Naive thymus-derived CD4-positive, alpha-beta T cell (primary cell): ENCODE measurements around the gene SLC25A20. TPM values are rescaled to one million over a fixed set of nuclear protein-coding genes. Genes with fewer than 3 reads are reported as not detected.
A peak's percentile ranks its signal among the peaks of the same experiment; 100 is the strongest.

Source experiments
- ATAC-seq: fragments of 150-1000 bp; cut with Tn5 transposase; 2 replicates; pipeline ENCODE4 v1.10.0; 2021; ENCODE audit warnings: mild to moderate bottlenecking, moderate library complexity
- CTCF ChIA-PET: fragments of 350-600 bp; sonication (Branson Sonifier 250); formaldehyde crosslinking; loops from one replicate; lab custom pipeline; 2021; ENCODE audit warnings: antibody characterized with exemption; lab: Charles Lee
- POLR2A ChIA-PET: fragments of 350-600 bp; sonication (Branson Sonifier 250); formaldehyde crosslinking; loops from one replicate; lab custom pipeline; 2021; ENCODE audit warnings: antibody characterized with exemption, inconsistent platforms; lab: Charles Lee
- DNase-seq, 9 donors: peaks; one replicate each; pipeline versions ENCODE4 v3.0.0 to v3.0.0-alpha.2; 2020 to 2022; ENCODE audit warnings: mixed read lengths in 1 of 9
- H3K27ac ChIP-seq: one replicate; pipeline ENCODE4 v1.7.0; 2013; ENCODE audit warnings: mild to moderate bottlenecking, low read depth, low read length, moderate library complexity
- H3K27me3 ChIP-seq, 2 donors: one replicate each; pipeline ENCODE4 v1.7.0; 2013; ENCODE audit warnings: low read length in 2 of 2, mild to moderate bottlenecking in 2 of 2, moderate library complexity in 2 of 2; ENCODE audit not compliant: control insufficient read depth in 2 of 2, insufficient read depth in 2 of 2
- H3K36me3 ChIP-seq, 3 experiments: 1 replicate in 2 of 3; 2 replicates in 1 of 3; pipeline ENCODE4 v1.7.0; 2013; ENCODE audit warnings: low read length in 3 of 3, mild to moderate bottlenecking in 3 of 3, moderate library complexity in 1 of 3; ENCODE audit not compliant: insufficient read depth in 3 of 3, control insufficient read depth in 2 of 3
- H3K4me1 ChIP-seq, 2 donors: one replicate each; pipeline ENCODE4 v1.7.0; 2013; ENCODE audit warnings: low read length in 2 of 2, mild to moderate bottlenecking in 2 of 2, moderate library complexity in 1 of 2; ENCODE audit not compliant: control insufficient read depth in 2 of 2, insufficient read depth in 2 of 2
- H3K4me3 ChIP-seq: 2 replicates; pipeline ENCODE4 v1.7.0; 2013; ENCODE audit warnings: mild to moderate bottlenecking, low read length
- H3K9me3 ChIP-seq, 3 experiments: 1 replicate in 2 of 3; 2 replicates in 1 of 3; pipeline ENCODE4 v1.7.0; 2013; ENCODE audit warnings: low read length in 3 of 3; ENCODE audit not compliant: control insufficient read depth in 2 of 3
- H3K27ac Mint-ChIP-seq, 9 donors: one replicate each; pipeline ENCODE4 v1.8.0; 2020 to 2022; ENCODE audit warnings: mixed read lengths in 9 of 9, mild to moderate bottlenecking in 8 of 9, moderate library complexity in 5 of 9, inconsistent platforms in 2 of 9
- H3K27me3 Mint-ChIP-seq, 5 donors: one replicate each; pipeline ENCODE4 v1.8.0; 2021 to 2022; ENCODE audit warnings: mixed read lengths in 5 of 5, mild to moderate bottlenecking in 1 of 5
- H3K36me3 Mint-ChIP-seq, 5 donors: one replicate each; pipeline ENCODE4 v1.8.0; 2020 to 2022; ENCODE audit warnings: mixed read lengths in 5 of 5, mild to moderate bottlenecking in 3 of 5, inconsistent platforms in 1 of 5
- H3K4me1 Mint-ChIP-seq, 7 donors: one replicate each; pipeline ENCODE4 v1.8.0; 2020 to 2022; ENCODE audit warnings: mixed read lengths in 7 of 7, mild to moderate bottlenecking in 3 of 7, inconsistent platforms in 1 of 7
- H3K4me3 Mint-ChIP-seq, 10 donors: one replicate each; pipeline ENCODE4 v1.8.0; 2020 to 2022; ENCODE audit warnings: mild to moderate bottlenecking in 10 of 10, mixed read lengths in 10 of 10, moderate library complexity in 6 of 10, inconsistent platforms in 2 of 10
- H3K9me3 Mint-ChIP-seq, 11 donors: one replicate each; pipeline ENCODE4 v1.8.0; 2020 to 2022; ENCODE audit warnings: mixed read lengths in 11 of 11, mild to moderate bottlenecking in 4 of 11, inconsistent platforms in 1 of 11, moderate library complexity in 1 of 11
- intact Hi-C, 2 donors: fragments of 100-400 bp; cut with micrococcal nuclease; formaldehyde crosslinking; loops; one replicate each; pipeline ENCODE4 v1.15.1; 2023
- polyA plus RNA-seq, 2 donors: library from polyadenylated mRNA; unstranded; fragments of 300-500 nt; fragmentation: Illumina TruSeq; gene quantifications; one replicate each; pipeline ENCODE4 v1.2.3, GENCODE V29; 2021
- total RNA-seq, 6 experiments: library from RNA in 5 of 6; stranded (reverse) in 5 of 6; gene quantifications; 1 replicate in 5 of 6; 2 replicates in 1 of 6; pipeline ENCODE4 v1.2.3 and lab custom pipeline; 2021 to 2026

The SLC25A20 gene
- total and polyA plus RNA-seq, 7 experiments from 2014 or later, result 6.6 to 27.3 (median 15.7) TPM

DNA sequence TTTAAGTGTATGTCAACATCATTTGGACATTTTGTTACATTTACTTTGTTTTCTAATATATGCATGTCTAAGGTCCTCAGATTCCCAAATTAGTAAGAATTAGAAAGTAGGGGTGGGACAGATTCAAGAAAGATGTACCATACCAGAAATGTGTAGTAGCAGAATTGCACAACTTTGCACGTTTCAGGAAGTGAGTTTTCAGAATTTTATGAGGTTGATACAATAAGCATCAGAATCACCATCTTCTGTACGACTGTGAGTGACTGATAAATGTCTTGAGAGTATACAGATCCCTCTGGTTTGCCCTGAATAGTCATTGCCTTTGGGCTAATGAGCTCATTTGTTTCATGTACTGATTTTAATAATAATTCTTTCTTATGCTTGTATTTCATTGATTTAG is 29.2 kb upstream of the SLC25A20 start:
- no peaks in the 10 kb centered on the region for H3K9me3 ChIP-seq
- no peak overlapping the region for H3K27ac ChIP-seq
- no peaks in the 10 kb centered on the region for H3K27me3 ChIP-seq
- Mint-ChIP-seq H3K27me3 (no peaks in the 10 kb centered on the region), H3K4me1 (peaks cover 54 to 74% (median 68%) of the 10 kb centered on the region in 7 donors), H3K4me3 (peak overlapping the region in 8 of 10 donors; percentile 17 to 73 (median 48)), H3K27ac (peak overlapping the region in 2 of 9 donors; percentile 20 to 53), H3K36me3 (peaks cover 13 to 57% (median 37%) of the 10 kb centered on the region in 5 donors), H3K9me3 (peaks cover 0 to 2% (median 0%) of the 10 kb centered on the region in 11 donors)
- DNase-seq, result no peak
- peak; percentile 46 for ATAC-seq
- peaks cover 28 to 33% of the 10 kb centered on the region in 2 donors for H3K4me1 ChIP-seq
- POLR2A ChIA-PET, result no interaction called here
- no peak overlapping the region for H3K4me3 ChIP-seq
- intact Hi-C loops, result no loop called here
- CTCF ChIA-PET, result interaction anchor here (0.7 to 1.2 kb wide), 2 partner anchors 9 to 29 kb away, joined by 3 read pairs; partner anchors contain the start of gene SLC25A20
- peaks cover 0 to 61% (median 9%) of the 10 kb centered on the region in 3 experiments for H3K36me3 ChIP-seq

DNA sequence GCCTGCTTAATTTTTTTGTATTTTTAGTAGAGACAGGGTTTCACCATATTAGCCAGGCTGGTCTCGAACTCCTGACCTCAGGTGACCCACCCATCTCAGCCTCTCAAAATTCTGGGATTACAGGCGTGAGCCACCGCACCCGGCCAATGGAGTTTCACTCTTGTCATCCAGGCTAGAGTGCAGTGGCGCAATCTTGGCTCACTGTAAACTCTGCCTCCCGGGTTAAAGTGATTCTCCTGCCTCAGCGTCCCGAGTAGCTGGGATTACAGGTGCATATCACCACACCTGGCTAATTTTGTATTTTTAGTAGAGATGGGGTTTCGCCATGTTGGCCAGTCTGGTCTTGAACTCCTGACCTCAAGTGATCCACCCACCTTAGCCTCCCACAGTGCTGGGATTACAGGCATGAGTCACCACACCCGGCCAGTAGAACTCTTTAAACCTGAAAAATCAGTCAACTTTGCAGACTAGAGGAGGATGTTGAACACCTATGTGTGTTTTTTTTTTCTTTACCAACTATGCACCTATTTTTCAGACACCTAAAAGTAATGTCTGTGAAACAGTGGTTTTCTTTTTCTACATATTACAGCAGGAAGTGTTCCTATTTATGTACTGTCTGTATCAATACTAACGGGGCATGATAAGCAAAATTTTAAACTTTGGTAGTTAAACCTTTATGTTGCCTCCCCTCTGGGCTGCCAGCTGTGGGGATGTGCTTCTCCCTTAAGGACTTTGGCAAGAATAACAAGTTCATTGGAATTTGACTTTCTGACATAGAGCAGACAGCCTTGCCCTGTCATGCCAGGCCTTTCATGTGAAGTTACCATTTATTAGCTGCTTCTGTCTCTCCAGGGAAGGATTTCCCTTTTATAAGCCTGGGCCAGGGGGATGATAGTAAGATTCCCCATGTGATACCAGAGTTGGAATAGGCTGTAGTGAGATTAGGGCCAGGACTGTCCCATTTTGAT is 28.0 kb upstream of the SLC25A20 start:
- H3K36me3 ChIP-seq, result peaks cover 0 to 55% (median 6%) of the 10 kb centered on the region in 3 experiments
- no peak overlapping the region for H3K4me3 ChIP-seq
- H3K27ac Mint-ChIP-seq, result peak overlapping the region in 6 of 9 donors; percentile 5 to 69 (median 62)
- intact Hi-C loops, result no loop called here
- ChIA-PET CTCF (interaction anchor here (0.6 kb wide), 1 partner anchor 21 kb away, joined by 8 read pairs; no protein-coding TSS in a partner anchor), POLR2A (no interaction called here)
- peaks cover 45 to 69% (median 63%) of the 10 kb centered on the region in 7 donors for H3K4me1 Mint-ChIP-seq
- H3K36me3 Mint-ChIP-seq, result peaks cover 13 to 49% (median 26%) of the 10 kb centered on the region in 5 donors
- H3K4me3 Mint-ChIP-seq, result peak overlapping the region in 8 of 10 donors; percentile 25 to 67 (median 43)
- H3K27me3 Mint-ChIP-seq, result no peaks in the 10 kb centered on the region
- DNase-seq (peak in 1 of 9 donors; percentile 30), ATAC-seq (no peak)
- H3K9me3 Mint-ChIP-seq, result no peaks in the 10 kb centered on the region
- H3K27me3 ChIP-seq, result no peaks in the 10 kb centered on the region
- peaks cover 29 to 36% of the 10 kb centered on the region in 2 donors for H3K4me1 ChIP-seq
- no peaks in the 10 kb centered on the region for H3K9me3 ChIP-seq
- no peak overlapping the region for H3K27ac ChIP-seq

DNA sequence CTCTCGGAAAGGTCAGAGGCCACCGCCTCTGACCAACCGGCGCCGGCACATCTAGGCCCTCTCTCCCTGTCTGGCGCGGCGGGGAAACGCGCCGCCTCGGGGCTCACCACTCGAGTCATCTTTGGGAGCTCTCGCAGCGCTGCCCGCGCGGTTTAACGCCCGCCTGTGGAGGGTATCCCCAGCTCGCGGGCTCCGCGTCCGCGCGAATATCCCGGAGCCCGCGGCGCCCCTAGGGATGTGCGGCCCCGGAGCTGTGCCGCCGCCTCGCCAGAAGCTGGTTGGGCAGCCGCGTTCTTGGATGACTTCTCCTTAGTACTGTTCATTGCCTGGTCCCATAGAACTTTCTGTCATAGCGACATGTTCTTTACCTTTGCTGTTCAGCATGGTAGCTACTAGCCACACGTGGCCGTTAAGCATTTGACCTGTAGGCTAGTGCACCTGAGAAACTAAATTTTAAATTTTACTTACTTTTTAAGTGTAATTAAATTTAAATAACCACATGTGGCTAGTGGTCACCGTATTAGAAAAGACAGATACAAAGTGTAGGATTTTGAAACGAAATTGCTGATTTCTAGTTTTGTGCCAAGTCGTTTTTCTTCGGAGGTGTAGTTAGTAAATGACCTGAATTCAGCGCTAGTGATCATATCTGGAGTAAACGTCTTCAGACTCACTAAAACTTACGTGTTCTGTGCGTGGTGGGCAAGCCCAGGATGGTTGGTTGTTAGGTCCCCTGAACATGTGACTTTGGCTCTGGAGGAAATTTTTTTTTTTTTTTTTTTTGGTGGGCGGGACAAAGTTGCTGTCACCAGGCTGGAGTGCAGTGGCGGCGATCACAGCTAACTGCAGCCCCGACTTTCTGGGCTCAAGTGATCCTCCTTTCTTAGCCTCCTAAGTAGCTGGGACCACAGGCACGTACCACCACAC is 20.8 kb upstream of the SLC25A20 start:
- ChIA-PET POLR2A (interaction anchor here (0.6 to 3.5 kb wide), 15 partner anchors 10 to 203 kb away, joined by 3 to 39 read pairs (median 3); partner anchors contain the start of genes IMPDH2, IP6K2, NDUFAF3 and SLC25A20), CTCF (interaction anchor here (0.7 to 2.2 kb wide), 3 partner anchors 9 to 621 kb away, joined by 3 to 15 read pairs (median 3); partner anchors contain the start of gene SLC25A20)
- Histone ChIP-seq H3K4me1 (peaks cover 12 to 16% of the 10 kb centered on the region in 2 donors), H3K27ac (peak overlapping the region; percentile 98), H3K27me3 (no peaks in the 10 kb centered on the region), H3K36me3 (peaks cover 0 to 22% (median 0%) of the 10 kb centered on the region in 3 experiments), H3K4me3 (peak overlapping the region; percentile 94), H3K9me3 (no peaks in the 10 kb centered on the region)
- Mint-ChIP-seq H3K9me3 (peaks cover 0 to 2% (median 0%) of the 10 kb centered on the region in 11 donors), H3K36me3 (peaks cover 0 to 11% (median 4%) of the 10 kb centered on the region in 5 donors), H3K4me1 (peaks cover 7 to 33% (median 29%) of the 10 kb centered on the region in 7 donors), H3K27ac (peak overlapping the region; percentile 93 to 100 (median 99)), H3K27me3 (no peaks in the 10 kb centered on the region), H3K4me3 (peak overlapping the region; percentile 89 to 98 (median 96))
- DNase-seq (peak; percentile 10 to 66 (median 48)), ATAC-seq (peak; percentile 50)
- intact Hi-C loops, result loop anchor here (1.0 to 10.0 kb wide), 13 partner anchors 21 to 1945 kb away; partner anchors contain the start of genes CCDC12 (in 1 of the 2), CDC25A (in 1 of the 2), DAG1 (in 1 of the 2) and ELP6 (in 1 of the 2)

DNA sequence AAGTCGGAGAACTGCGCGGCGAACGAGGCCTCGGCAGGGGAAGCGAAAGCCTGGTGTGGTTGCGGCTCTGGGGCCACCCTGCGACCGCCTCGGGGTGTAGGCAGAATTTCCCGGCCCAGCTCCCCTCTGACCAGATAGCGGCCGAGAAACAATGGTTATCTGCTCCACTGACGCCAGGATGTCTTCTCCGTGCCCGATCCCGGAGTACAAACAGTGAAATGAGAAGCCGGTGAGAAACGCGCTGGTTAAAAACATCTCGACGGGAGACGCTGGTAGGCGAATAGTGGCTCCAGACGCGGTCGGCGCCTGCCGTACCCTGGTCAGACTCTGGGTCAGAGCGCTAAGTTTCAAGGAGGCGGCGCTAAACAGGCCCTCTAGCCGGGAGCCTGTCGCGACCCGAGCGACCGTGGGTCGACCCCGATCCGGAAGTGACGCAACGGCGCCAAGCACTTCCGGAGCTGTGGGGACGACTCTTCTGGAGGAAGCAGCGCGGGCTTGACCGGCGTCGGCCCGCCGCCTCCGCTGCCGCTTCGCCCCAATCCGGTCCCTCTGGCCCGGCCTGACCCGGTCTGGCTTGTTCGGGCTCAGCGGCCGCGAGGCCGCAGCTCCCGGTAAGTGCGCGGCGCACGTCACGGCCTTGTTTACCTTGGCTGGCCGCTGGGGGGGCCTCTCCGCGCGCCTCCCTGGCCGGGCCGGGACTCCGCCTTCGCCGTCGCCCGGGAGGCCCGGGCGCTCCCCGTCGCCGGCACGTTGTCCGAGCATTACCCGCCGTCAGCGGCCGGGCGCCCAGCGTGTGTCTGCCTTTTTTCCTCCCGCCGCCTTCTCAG is 19.9 kb upstream of the SLC25A20 start, which contains the start of gene ARIH2:
Gene ARIH2, plus strand, starts transcription at position 455 of the 827 bp plus-strand sequence. CDS start 8,717 bp downstream, outside the sequence.
- peaks cover 0 to 13% (median 0%) of the 10 kb centered on the region in 3 experiments for H3K36me3 ChIP-seq

DNA sequence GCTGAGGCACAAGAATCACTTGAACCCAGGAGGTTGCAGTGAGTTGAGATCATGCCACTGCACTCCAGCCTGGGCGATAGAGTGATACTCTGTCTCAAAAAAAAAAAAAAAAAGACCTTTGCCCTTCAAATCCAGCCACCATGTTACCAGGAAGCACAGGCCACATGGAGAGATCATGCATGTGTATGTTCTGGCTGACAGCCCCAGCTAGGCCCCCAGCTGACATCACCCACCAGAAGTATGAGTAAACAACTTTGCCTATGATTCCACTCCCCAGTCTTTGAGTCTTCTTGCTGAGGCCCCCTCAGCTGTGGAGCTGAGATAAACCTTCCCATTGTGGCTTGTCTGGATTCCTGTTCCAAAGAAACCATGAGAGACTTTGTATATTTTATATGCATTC is 16.6 kb upstream of the SLC25A20 start:
- peak overlapping the region in 7 of 9 donors; percentile 2 to 82 (median 62) for H3K27ac Mint-ChIP-seq
- CTCF ChIA-PET, result interaction anchor here (0.9 kb wide), 1 partner anchor 16 kb away, joined by 5 read pairs; no protein-coding TSS in a partner anchor

More for the DNA sequence above, 19.9 kb upstream of the SLC25A20 start, which contains the start of gene ARIH2:
- Histone ChIP-seq H3K27ac (peak within 1 kb of the TSS; percentile 98), H3K4me3 (peak within 1 kb of the TSS; percentile 94), H3K9me3 (no peaks in the 10 kb centered on the region), H3K4me1 (peaks cover 12 to 16% of the 10 kb centered on the region in 2 donors), H3K27me3 (no peaks in the 10 kb centered on the region)
- H3K4me3 Mint-ChIP-seq, result peak within 1 kb of the TSS; percentile 89 to 98 (median 96)
- ChIA-PET POLR2A (interaction anchor here (0.5 to 3.5 kb wide), 16 partner anchors 9 to 202 kb away, joined by 3 to 39 read pairs (median 3); partner anchors contain the start of genes IMPDH2, IP6K2, NDUFAF3 and SLC25A20), CTCF (interaction anchor here (0.7 to 2.2 kb wide), 3 partner anchors 9 to 622 kb away, joined by 3 to 15 read pairs (median 3); partner anchors contain the start of gene SLC25A20)
- DNase-seq, result peak; percentile 82 to 89 (median 88)
- H3K27ac Mint-ChIP-seq, result peak within 1 kb of the TSS; percentile 96 to 100 (median 99)
- no peaks in the 10 kb centered on the region for H3K27me3 Mint-ChIP-seq
- ATAC-seq, result peak; percentile 88
- H3K36me3 Mint-ChIP-seq, result peaks cover 0 to 8% (median 4%) of the 10 kb centered on the region in 5 donors
- H3K4me1 Mint-ChIP-seq, result peaks cover 7 to 31% (median 27%) of the 10 kb centered on the region in 7 donors
- H3K9me3 Mint-ChIP-seq, result peaks cover 0 to 2% (median 0%) of the 10 kb centered on the region in 11 donors
- intact Hi-C loops, result loop anchor here (1.0 to 10.0 kb wide), 17 partner anchors 20 to 1944 kb away; partner anchors contain the start of genes PRKAR2A (in 2 of the 2), SLC25A20 (in 2 of the 2), CCDC12 (in 1 of the 2) and CDC25A (in 1 of the 2)

More for the DNA sequence above, 16.6 kb upstream of the SLC25A20 start:
- peaks cover 5 to 10% of the 10 kb centered on the region in 2 donors for H3K4me1 ChIP-seq
- no peak overlapping the region for H3K4me3 ChIP-seq
- H3K9me3 ChIP-seq, result no peaks in the 10 kb centered on the region
- intact Hi-C loops, result loop anchor here in 1 of 2 donors (5.0 to 10.0 kb wide), 6 partner anchors 37 to 1940 kb away; partner anchors contain the start of genes CCDC12, CDC25A, DAG1 and GNAI2
- Mint-ChIP-seq H3K4me3 (peak overlapping the region in 1 of 10 donors; percentile 51), H3K27me3 (no peaks in the 10 kb centered on the region), H3K4me1 (peaks cover 7 to 22% (median 18%) of the 10 kb centered on the region in 7 donors), H3K9me3 (peaks cover 0 to 2% (median 0%) of the 10 kb centered on the region in 11 donors), H3K36me3 (peaks cover 0 to 8% (median 4%) of the 10 kb centered on the region in 5 donors)
- no peaks in the 10 kb centered on the region for H3K27me3 ChIP-seq
- no peak overlapping the region for H3K27ac ChIP-seq
- no peak for DNase-seq
- ATAC-seq, result no peak
- POLR2A ChIA-PET, result interaction anchor here (0.7 to 1.0 kb wide), 3 partner anchors 23 to 1360 kb away, joined by 4 to 5 read pairs (median 4); no protein-coding TSS in a partner anchor
- H3K36me3 ChIP-seq, result peaks cover 0 to 9% (median 0%) of the 10 kb centered on the region in 3 experiments
